SH-SY5Y (cell line): ENCODE results near the gene PADI1.

Experiments
- GATA2 ChIP-seq: IDR thresholded peaks from 2 replicates; pipeline ENCODE4 v1.6.1; 2011; ENCODE audit warnings: mild to moderate bottlenecking, low read depth, low read length
- GATA3 ChIP-seq: IDR thresholded peaks from 2 replicates; pipeline ENCODE4 v1.6.1; 2011; ENCODE audit warnings: low read depth, mild to moderate bottlenecking, low read length, moderate library complexity

Gene PADI1

GRCh38 chr1:17245816-17246325 lies 40.9 kb downstream of the PADI1 start:
- TF ChIP-seq GATA2, result no peak
- no peak for TF ChIP-seq GATA3

DNA sequence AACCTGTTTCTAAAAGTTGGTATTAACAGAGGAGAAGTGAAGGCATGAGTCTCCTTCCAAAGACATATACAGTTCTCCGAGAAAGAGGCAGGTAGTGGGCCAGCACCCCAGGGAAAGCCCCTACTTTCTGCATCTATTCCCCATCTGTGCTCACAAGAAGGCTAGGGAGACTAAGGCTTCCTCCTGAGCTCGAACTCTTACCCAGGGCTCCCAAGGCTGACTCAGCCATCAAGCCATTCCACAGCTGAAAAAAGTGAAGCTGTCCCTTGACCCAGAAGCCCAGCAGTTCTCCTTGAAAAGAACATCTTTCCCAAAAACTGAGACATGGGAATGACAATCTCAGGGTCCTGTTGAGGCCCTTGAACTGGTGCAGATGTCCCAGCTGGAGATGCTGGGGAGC lies 42.0 kb downstream of the PADI1 start:
- TF ChIP-seq GATA2 (no peak), GATA3 (no peak)

DNA sequence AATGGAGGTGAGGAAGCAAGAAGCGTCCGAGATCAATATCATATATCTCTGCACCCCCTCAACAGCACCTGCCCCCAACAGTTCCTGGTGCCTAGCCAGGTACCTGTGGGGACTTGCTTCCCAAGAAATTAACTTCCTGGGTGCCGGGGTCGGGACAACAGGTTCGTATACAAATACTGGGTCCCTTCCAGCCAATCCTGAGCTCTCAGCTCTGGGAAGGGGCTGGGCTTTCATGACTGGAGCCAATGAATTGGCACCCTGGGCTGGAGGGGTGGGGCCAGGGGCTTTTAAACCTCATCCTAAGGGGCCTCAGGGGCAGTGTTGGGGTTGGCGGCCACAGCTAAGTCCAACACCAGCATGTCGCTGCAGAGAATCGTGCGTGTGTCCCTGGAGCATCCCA lies 43.9 kb downstream of the PADI1 start, which contains the start of gene PADI3:
Gene PADI3 (plus strand): TSS at position 318 of the 400 bp plus-strand sequence. CDS start 40 bp downstream, at position 358.
- TF ChIP-seq GATA2 (no peak), GATA3 (no peak)

- no peak for TF ChIP-seq GATA3
- no peak for TF ChIP-seq GATA2
Observed at GRCh38 chr1:17250601-17251000, 45.7 kb downstream of the PADI1 start.

GRCh38 chr1:17251246-17251645 lies 46.3 kb downstream of the PADI1 start:
- TF ChIP-seq GATA2 (no peak), GATA3 (no peak)

DNA sequence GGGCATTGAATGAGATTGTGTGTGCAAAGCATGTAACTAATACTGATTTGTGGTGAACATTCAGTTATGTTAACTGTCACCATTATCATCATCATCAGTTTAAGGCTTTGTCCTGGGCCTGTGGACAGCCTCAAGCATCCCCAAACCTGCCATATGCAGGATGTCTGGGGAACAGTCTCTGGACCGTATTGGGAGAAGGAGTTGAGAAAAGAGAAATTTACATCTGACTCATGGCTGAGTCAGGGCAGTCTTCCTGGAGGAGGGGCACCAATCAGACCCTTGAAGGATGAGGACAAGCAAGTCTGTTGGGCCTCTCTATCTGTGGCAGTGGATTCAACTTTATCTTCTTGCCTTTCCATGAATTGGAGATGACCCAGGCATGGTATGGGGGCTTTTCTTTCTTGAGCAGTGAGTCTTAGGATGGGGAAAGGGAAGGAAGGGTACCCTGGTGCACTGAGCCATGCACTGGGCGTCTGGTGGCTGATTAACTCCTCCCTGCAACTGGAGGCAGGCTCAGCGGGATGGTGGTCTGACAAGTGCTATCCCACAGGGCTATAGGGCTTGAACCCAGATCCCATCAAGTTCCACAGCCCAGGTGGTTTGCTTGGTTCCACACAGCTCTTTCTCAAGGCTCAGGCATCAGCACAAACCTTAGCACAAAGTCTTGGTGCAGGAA lies 46.9 kb downstream of the PADI1 start:
- no peak for TF ChIP-seq GATA3
- TF ChIP-seq GATA2, result no peak

- TF ChIP-seq GATA3, result no peak
- TF ChIP-seq GATA2, result no peak
Observed at GRCh38 chr1:17255336-17255735, 50.4 kb downstream of the PADI1 start.

DNA sequence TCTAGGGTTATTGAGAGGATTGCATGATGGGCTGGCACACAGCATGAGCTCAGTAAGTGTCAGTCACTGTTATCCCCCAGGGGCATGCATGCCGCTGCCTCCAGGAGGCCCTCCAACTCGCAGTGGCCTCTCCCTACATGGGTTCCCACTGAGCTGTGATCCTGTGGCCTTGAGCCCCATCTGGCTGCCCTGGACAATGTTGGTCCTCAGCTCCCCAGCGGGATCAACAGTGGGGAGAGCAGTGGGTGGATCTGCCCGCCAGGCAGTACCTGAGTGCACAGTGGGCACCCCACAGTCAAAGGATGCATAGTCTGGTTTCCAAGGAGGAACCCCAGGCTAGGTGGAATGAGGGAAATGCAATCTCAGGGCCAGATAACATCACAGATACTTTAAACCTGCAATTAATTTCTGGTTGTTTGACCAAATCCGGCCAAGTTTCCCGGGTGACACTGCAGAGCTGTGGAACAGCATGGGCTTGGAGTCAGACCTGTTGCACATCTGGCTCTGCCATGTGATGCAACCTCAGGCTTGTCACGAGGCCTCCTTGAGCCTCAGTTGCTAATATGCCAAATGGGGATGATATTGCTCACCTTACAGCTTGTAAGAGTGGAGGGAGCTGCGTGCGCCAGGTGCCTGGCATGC lies 53.3 kb downstream of the PADI1 start:
- TF ChIP-seq GATA2, result no peak

GRCh38 chr1:17258758-17259130 lies 53.8 kb downstream of the PADI1 start:
- TF ChIP-seq GATA2, result no peak

DNA sequence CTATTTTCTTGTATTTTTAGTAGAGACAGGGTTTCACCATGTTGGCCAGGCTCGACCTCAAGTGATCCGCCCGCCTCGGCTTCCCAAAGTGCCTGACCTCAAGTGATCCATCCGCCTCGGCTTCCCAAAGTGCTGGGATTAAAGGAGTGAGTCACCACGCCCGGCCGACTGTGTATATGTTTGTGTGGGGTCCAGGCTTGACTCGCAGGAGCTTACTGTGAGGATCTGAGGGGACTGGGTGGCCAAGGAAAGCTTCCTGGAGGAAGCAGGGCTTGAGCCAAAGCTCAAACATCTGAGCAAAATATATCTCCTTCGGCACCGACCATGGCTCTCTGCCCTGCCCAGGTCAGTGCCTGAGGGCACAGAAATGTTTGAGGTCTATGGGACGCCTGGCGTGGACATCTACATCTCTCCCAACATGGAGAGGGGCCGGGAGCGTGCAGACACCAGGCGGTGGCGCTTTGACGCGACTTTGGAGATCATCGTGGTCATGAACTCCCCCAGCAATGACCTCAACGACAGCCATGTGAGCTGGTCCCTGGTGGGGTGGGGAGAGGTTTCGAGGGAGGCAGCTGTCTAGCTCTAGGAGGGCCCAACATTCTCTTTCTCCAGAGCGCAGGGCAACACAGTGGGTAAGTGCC lies 54.4 kb downstream of the PADI1 start:
- TF ChIP-seq GATA2 (no peak), GATA3 (no peak)

- TF ChIP-seq GATA2, result no peak
- no peak for TF ChIP-seq GATA3
Observed at GRCh38 chr1:17260264-17260663, 55.3 kb downstream of the PADI1 start.

GRCh38 chr1:17260738-17261137 lies 55.8 kb downstream of the PADI1 start:
- TF ChIP-seq GATA3 (no peak), GATA2 (no peak)

DNA sequence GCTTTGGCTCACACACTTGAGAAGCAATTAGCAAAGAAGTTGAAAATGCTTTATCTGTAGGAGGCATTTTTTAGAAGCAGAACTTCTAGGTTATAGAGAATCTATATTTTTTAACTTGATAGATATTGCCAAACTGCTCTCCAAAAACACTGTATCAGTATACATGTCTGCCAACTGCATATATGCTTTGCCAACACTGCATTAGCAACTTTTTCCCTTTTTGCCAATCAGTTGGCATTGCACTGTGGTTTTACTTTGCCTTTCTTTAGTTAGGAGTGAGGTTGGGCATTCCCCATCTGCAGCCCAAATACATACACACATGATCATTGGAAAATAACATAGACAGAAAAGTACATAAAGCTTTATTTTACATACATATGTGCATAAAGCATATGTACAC lies 59.0 kb downstream of the PADI1 start:
- TF ChIP-seq GATA3, result no peak
- TF ChIP-seq GATA2, result no peak

DNA sequence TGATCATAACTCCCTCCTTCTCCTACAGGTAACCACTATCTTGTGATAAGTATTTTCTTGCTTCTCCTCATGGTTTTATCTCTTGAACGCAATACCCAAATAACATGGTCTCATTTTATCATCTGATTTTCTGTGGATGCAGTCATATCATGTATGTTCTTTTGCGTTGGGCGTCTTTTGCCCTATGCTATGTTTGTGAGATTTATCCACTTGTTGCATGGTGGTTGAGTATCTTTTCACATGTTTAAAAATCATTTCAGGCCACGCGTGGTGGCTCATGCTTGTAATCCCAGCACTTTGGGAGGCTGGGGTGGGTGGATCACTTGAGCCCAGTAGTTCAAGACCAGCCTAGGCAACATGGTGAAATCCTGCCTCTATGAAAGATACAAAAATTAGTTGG lies 59.5 kb downstream of the PADI1 start:
- TF ChIP-seq GATA3 (no peak), GATA2 (no peak)

DNA sequence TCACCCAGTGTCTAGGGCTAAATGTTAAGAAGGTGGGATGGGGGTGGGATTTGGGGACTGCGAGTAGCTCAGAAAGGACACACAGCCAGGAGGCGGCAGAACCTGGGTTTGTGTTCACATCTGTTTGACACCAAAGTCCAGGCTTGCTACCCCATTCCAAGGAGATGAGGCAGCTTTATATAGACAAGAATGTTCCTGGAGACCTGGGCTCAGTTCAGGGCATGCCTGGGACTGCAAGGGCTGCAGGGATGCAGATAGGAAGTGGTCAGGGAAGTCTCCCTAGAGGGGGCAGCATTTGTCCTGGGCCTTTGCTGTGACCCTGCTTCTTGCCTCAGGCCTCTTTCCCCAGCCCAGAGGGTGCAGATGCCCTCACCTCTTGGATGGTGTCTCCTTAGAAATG lies 60.2 kb downstream of the PADI1 start:
- no peak for TF ChIP-seq GATA3
- no peak for TF ChIP-seq GATA2
